22Rv1 (cell line): ENCODE measurements around the gene SORL1.

ENCODE experiments used
- ZFX ChIP-seq: fragments of 450-650 bp; IDR thresholded peaks from 2 replicates; pipeline ENCODE4 v1.6.1; 2017; ENCODE audit warnings: antibody characterized with exemption, borderline replicate concordance
- TF ChIP-seq, protein P1 (sequence below): fragments of 450-650 bp; IDR thresholded peaks from 2 replicates; pipeline ENCODE4 v1.5.1; 2017; ENCODE audit warnings: mild to moderate bottlenecking

DNA sequence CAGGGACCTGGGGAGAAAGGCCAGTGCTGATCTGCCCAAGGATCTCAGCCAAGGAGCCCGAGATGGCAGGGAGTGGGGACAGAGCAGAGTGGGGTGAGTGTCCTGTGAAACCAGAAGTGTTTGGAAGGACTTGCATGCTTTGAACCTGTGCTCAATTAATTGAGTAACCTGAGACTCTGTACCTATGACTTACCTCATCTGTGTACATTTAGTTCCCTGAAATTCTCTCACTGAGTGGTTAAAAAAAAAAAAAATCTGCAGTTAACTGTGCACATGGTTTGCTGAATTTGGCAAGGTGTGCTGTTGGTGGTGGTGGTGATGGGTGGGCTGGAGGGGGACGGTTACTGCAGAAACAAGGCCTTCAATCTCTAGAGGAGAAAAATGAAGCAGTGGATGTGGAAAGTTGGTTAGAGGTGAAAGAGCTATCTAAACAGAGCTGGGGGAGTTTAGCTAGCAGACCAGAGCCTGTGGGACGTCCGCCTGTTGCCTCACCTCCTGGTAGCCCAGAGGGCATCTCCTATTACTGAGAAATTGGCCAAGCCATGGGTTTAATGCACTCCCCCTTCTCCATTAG lies 8.9 kb downstream of the SORL1 start:
- TF ChIP-seq, protein P1, sequence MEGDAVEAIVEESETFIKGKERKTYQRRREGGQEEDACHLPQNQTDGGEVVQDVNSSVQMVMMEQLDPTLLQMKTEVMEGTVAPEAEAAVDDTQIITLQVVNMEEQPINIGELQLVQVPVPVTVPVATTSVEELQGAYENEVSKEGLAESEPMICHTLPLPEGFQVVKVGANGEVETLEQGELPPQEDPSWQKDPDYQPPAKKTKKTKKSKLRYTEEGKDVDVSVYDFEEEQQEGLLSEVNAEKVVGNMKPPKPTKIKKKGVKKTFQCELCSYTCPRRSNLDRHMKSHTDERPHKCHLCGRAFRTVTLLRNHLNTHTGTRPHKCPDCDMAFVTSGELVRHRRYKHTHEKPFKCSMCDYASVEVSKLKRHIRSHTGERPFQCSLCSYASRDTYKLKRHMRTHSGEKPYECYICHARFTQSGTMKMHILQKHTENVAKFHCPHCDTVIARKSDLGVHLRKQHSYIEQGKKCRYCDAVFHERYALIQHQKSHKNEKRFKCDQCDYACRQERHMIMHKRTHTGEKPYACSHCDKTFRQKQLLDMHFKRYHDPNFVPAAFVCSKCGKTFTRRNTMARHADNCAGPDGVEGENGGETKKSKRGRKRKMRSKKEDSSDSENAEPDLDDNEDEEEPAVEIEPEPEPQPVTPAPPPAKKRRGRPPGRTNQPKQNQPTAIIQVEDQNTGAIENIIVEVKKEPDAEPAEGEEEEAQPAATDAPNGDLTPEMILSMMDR, result no peak
- TF ChIP-seq ZFX, result no peak
